Epithelial cell of esophagus (primary cell): ENCODE data around the gene CCDC9.

Experiments
- DNase-seq: peaks from one replicate; pipeline ENCODE4 v3.0.0; 2010; ENCODE audit warnings: low read depth
- H3K4me3 ChIP-seq: 2 replicates; pipeline ENCODE4 v1.5.1; 2011; ENCODE audit warnings: mild to moderate bottlenecking, low read length, control low read depth
- TF ChIP-seq, protein P1 (sequence below): IDR thresholded peaks from 2 replicates; pipeline ENCODE4 v1.5.1; 2011; ENCODE audit warnings: low read depth, mild to moderate bottlenecking, low read length, control low read depth, inconsistent platforms; ENCODE audit not compliant: insufficient read depth; ENCODE audit errors: missing control alignments

CCDC9 gene

GRCh38 chr19:47267350-47267759 is 11.0 kb downstream of the CCDC9 start:
- TF ChIP-seq, protein P1, sequence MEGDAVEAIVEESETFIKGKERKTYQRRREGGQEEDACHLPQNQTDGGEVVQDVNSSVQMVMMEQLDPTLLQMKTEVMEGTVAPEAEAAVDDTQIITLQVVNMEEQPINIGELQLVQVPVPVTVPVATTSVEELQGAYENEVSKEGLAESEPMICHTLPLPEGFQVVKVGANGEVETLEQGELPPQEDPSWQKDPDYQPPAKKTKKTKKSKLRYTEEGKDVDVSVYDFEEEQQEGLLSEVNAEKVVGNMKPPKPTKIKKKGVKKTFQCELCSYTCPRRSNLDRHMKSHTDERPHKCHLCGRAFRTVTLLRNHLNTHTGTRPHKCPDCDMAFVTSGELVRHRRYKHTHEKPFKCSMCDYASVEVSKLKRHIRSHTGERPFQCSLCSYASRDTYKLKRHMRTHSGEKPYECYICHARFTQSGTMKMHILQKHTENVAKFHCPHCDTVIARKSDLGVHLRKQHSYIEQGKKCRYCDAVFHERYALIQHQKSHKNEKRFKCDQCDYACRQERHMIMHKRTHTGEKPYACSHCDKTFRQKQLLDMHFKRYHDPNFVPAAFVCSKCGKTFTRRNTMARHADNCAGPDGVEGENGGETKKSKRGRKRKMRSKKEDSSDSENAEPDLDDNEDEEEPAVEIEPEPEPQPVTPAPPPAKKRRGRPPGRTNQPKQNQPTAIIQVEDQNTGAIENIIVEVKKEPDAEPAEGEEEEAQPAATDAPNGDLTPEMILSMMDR, result no peak
- DNase-seq, result no peak
- no peak overlapping the region for H3K4me3 ChIP-seq

DNA sequence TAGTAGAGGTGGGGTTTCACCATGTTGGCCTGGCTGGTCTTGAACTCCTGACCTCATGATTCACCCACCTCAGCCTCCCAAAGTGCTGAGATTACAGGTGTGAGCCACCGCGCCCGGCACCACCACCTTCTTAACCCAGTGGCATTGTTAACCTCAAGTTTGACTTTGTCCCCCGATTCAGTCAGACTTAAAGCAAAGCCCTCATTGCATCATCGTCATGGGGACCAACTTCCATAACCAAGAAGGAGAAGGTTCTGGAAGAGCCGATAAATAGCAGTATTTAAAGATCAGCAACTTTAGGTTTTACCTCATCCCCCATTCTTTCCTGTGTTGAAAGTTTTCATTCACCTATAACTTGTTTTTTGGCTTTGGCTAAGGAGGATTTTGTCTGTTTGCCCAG is 11.7 kb downstream of the CCDC9 start:
- no peak for DNase-seq

GRCh38 chr19:47269596-47269995 is 13.3 kb downstream of the CCDC9 start:
- TF ChIP-seq, protein P1, result no peak
- no peak for DNase-seq
- H3K4me3 ChIP-seq, result no peak overlapping the region

More for the DNA sequence above, 11.7 kb downstream of the CCDC9 start:
- H3K4me3 ChIP-seq, result no peak overlapping the region
- TF ChIP-seq, protein P1, result no peak

DNA sequence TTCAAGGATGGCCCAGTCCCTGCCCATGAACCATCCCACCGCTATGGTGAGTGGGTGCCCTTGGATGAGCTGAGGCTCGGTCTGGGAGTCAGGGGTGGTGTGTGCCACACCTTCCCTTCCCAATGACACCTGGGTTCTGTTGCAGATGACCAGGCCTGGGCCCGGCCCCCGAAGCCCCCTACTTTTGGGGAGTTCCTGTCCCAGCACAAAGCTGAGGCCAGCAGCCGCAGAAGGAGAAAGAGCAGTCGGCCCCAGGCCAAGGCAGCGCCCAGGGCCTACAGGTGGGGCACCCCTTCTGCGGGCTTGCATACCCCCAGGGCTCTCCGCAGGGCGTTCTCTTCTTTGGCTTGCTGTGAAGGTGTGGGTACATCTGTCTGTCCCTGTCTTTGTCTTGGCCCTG is 14.1 kb downstream of the CCDC9 start:
- TF ChIP-seq, protein P1, result no peak

GRCh38 chr19:47271949-47272348 is 15.6 kb downstream of the CCDC9 start:
- no peak overlapping the region for H3K4me3 ChIP-seq
- TF ChIP-seq, protein P1, result no peak
- DNase-seq, result no peak

More for the DNA sequence above, 14.1 kb downstream of the CCDC9 start:
- no peak for DNase-seq
- no peak overlapping the region for H3K4me3 ChIP-seq

GRCh38 chr19:47272448-47273312 is 16.4 kb downstream of the CCDC9 start:
- H3K4me3 ChIP-seq, result peak overlapping the region; percentile 89
- TF ChIP-seq, protein P1, result no peak
- no peak for DNase-seq
